HG02884 (cell line): ENCODE data around the gene TRIM42.

Source experiments
- ATAC-seq: cut with Tn5 transposase; IDR thresholded peaks from one replicate; pipeline ENCODE4 v1.9.1; 2021; ENCODE audit warnings: mild to moderate bottlenecking, moderate library complexity; ENCODE audit not compliant: unreplicated experiment

Gene TRIM42

GRCh38 chr3:140709751-140710150, 31.9 kb downstream of the TRIM42 start:
- ATAC-seq, result no peak

GRCh38 chr3:140710711-140711389, 33.0 kb downstream of the TRIM42 start:
- no peak for ATAC-seq

DNA sequence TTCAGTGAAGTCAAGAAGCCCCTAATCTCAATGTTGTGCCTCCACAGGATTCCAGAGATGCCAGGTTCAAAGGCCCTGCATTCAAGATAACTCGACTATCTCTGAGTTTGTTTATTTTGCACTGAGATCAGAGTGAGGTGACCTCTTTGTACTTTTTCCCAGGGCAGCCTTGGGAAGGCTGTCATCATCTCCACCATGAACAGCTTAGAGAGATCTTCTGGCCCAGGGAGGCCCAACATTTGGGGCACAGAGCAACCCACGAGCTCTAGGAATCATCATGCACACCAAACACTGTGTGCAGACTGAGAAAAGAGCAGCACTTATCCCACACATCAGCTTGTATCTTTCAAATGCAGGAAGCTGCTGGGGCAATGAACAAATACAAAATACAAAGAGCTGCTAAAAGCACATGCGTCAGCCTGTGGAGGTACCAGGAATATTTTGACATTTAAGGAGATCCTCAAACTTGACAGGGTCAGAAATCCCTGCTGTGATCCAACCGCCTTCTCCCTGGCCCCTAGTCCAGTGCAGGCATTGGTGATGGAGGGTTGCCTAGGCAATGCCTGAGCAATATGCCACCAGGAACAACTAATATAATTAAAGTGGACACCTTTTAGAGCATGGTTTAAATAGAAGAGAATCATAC, 33.6 kb downstream of the TRIM42 start:
- ATAC-seq, result no peak

GRCh38 chr3:140712301-140712700, 34.4 kb downstream of the TRIM42 start:
- ATAC-seq, result no peak

DNA sequence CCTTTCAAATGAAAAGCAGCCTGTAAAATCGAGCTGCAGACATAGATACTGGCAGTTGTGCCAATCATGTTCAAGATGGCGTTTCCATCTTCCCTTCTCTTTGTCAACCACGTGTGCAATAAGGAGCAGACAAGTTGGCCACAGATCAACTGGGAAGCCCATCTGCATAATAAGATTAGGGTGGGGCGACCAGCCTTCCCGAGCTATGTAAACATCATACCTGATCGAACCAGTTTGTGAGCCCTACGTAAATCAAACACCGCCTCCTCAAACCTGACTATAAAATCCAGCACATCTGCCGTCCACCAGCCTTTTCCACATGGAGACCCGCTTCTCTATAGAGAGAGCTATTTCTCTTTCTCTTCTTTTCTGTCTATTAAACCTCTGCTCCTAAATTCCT, 37.2 kb downstream of the TRIM42 start:
- no peak for ATAC-seq

DNA sequence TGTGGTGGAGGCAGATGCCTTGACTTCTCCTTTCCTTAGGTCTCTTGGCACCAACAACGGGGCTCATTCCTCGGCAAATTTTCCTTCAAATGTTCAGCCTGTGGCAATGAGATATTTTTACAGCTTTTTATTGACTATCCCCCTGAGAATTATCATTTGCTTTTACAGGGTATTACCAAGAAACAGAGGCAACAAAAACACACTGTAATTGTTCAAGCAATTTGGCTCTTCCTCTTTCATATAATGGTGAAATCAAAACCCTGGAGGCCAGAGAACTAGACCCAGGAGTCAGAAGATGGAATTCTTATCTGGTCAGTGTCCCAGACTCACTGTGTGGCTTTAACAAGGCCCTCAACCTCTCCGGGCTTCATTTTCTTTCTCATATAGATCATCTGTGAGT, 40.1 kb downstream of the TRIM42 start:
- ATAC-seq, result no peak

DNA sequence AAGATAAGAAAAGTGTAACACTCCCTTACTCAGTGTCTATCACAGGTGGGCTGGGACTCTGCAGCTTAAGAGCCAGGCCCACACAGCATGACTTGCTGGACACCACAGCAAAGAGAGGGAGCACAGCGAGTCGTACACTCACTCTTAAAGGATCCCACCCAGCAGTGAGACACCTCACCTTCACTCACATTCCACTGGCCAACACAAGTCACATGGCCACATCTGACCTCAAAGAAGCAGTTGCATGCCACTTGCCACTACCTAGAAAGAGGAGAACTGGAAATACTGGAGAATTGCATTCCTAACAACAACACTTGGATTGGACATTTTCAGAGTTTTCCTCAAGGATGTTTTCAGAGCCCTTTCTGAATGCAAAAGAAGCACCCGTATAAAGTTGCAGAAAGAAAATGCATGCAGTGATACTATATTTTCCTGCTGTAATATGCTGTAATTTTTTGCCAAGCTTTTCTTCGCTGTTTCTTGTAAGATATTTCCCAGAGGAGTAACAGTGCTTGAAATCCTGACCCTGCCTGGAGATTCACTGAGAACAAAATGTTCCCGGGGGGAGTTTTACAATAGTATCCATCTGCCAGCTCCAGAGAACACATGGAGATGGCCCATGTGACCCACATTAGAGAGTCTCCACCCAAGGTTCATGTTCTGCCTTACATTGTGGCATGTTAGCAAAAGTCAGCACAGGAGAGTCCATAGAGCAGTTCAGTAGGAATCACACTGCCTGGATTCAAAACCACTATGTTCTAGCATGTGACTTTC, 42.2 kb downstream of the TRIM42 start:
- no peak for ATAC-seq

- ATAC-seq, result no peak
Observed at GRCh38 chr3:140723576-140723975, 45.7 kb downstream of the TRIM42 start.

DNA sequence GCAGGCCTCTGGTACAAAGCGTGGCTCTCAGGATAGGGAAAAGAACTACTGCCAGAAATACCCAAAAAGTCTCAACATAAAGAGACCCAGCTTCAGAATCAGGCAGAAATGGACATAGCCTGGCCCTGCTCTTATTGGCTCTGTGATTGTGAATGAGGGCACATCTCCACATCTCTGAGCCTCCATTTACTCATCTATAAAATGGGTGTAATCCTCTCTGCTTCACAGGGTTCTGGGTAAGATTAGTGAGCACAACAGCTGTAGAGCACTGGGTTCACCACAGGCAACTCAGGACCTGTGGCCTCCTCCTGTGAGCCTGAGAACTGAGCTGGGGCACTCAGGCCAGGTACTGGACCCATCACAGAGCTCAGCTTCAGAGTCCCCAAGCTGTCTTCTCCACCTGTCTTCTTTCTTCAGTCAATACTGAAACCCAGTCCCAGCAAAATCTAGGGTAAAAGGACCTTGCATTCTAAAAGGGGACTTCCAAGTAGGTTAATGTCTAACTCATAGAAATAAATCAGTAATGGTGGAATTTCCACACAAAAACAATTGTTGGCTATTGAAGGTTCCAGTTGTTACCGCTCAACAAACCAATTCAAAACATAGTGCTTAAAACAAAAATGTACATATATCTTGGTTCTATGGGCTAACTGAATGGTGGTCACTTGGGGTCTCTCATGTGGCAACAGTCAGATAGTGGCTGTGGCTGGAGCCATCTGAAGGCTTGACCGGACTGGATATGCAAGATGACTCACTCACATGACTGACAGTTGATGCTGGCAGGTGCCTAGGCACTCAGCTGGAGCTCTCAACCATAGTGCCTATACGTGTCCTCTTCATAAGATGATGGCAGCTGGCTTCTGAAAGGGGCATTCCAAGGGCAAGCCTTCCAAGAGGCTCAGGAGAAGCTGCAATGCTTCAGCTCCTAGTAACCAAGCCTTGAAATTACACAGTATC, 47.3 kb downstream of the TRIM42 start:
- peak; percentile 69 for ATAC-seq

GRCh38 chr3:140726066-140726465, 48.2 kb downstream of the TRIM42 start:
- ATAC-seq, result no peak

GRCh38 chr3:140727886-140728285, 50.0 kb downstream of the TRIM42 start:
- no peak for ATAC-seq

- peak; percentile 91 for ATAC-seq
Observed at GRCh38 chr3:140731440-140732119, 53.7 kb downstream of the TRIM42 start.

GRCh38 chr3:140733623-140734022, 55.8 kb downstream of the TRIM42 start:
- no peak for ATAC-seq

GRCh38 chr3:140736863-140737460, 59.1 kb downstream of the TRIM42 start:
- no peak for ATAC-seq

DNA sequence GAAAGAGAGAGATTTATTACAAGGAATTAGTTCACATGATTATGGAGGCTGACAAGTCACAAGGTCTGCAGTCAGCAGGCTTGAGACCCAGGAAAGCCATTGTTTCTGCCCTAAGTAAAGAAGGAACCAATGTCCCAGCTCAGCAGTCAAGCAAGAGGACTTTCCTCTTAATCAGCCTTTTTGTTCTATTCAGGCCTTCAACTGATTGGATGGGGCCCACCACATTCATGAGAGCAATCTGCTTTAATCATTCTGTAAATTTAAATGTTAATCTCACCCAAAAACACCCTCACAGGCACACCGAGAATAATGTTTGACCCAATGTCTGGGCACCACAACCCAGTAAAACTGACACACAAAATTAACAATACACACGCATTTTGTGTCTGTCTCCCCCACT, 64.3 kb downstream of the TRIM42 start:
- ATAC-seq, result no peak

- no peak for ATAC-seq
Observed at GRCh38 chr3:140748171-140748570, 70.3 kb downstream of the TRIM42 start.

GRCh38 chr3:140748903-140749302, 71.0 kb downstream of the TRIM42 start:
- ATAC-seq, result no peak
